Activated CD4-positive, alpha-beta memory T cell treated with anti-CD3 and anti-CD28 coated beads, Interleukin-2, amount 10 ng/mL, durations not matched to agents 7 days and 5 days (primary cell): Measurements from ENCODE around the gene SLC7A9. TPM values are rescaled to one million over a fixed set of nuclear protein-coding genes. Genes with fewer than 3 reads are reported as not detected.

Source experiments
- CTCF ChIA-PET: fragments of 350-600 bp; sonication (Branson Sonifier 250); formaldehyde crosslinking; loops from one replicate; lab custom pipeline; 2021; ENCODE audit warnings: antibody characterized with exemption, inconsistent platforms; lab: Charles Lee
- POLR2A ChIA-PET: fragments of 350-600 bp; sonication (Branson Sonifier 250); formaldehyde crosslinking; loops from one replicate; lab custom pipeline; 2021; ENCODE audit warnings: antibody characterized with exemption; lab: Charles Lee
- DNase-seq: peaks from one replicate; pipeline ENCODE4 v3.0.0-alpha.2; 2020
- H3K27ac Mint-ChIP-seq: one replicate; pipeline ENCODE4 v1.8.0; 2021; ENCODE audit warnings: mild to moderate bottlenecking, mixed read lengths
- H3K27me3 Mint-ChIP-seq: one replicate; pipeline ENCODE4 v1.8.0; 2021; ENCODE audit warnings: mixed read lengths
- H3K36me3 Mint-ChIP-seq: one replicate; pipeline ENCODE4 v1.8.0; 2021; ENCODE audit warnings: low read depth, mixed read lengths
- H3K4me1 Mint-ChIP-seq: one replicate; pipeline ENCODE4 v1.8.0; 2021; ENCODE audit warnings: mixed read lengths
- H3K4me3 Mint-ChIP-seq: one replicate; pipeline ENCODE4 v1.8.0; 2021; ENCODE audit warnings: mild to moderate bottlenecking, mixed read lengths
- H3K9me3 Mint-ChIP-seq: one replicate; pipeline ENCODE4 v1.8.0; 2021; ENCODE audit warnings: mixed read lengths
- total RNA-seq, 2 experiments: library from RNA; stranded (reverse); gene quantifications; one replicate each; pipeline ENCODE4 v1.2.3, GENCODE V29; 2021

The SLC7A9 gene
- under 1 TPM; 0.20 to 0.30 TPM for total RNA-seq

GRCh38 chr19:32869369-32869965 is at the start of gene SLC7A9:
Gene SLC7A9, minus strand, starts transcription at chr19:32869767. Its CDS starts 1,233 bp downstream, at chr19:32868534.
- Mint-ChIP-seq H3K27me3 (no peaks in the 10 kb centered on the region), H3K4me3 (no peak within 1 kb of the TSS), H3K27ac (no peak within 1 kb of the TSS), H3K9me3 (no peaks in the 10 kb centered on the region), H3K4me1 (no peaks in the 10 kb centered on the region), H3K36me3 (no peaks in the 10 kb centered on the region)
- ChIA-PET CTCF (no interaction called here), POLR2A (no interaction called here)
- no peak for DNase-seq

- H3K4me3 Mint-ChIP-seq = no peak overlapping the region
- no peak for DNase-seq
- no peak overlapping the region for H3K27ac Mint-ChIP-seq
- POLR2A ChIA-PET = no interaction called here
- CTCF ChIA-PET = no interaction called here
- H3K9me3 Mint-ChIP-seq = no peaks in the 10 kb centered on the region
- H3K36me3 Mint-ChIP-seq = peaks cover 6% of the 10 kb centered on the region
- H3K4me1 Mint-ChIP-seq = no peaks in the 10 kb centered on the region
- no peaks in the 10 kb centered on the region for H3K27me3 Mint-ChIP-seq
Measured at GRCh38 chr19:32919365-32919764, 49.8 kb upstream of the SLC7A9 start.

- CTCF ChIA-PET = no interaction called here
- no peak for DNase-seq
- H3K27ac Mint-ChIP-seq = no peak overlapping the region
- H3K36me3 Mint-ChIP-seq = peaks cover 3% of the 10 kb centered on the region
- no peak overlapping the region for H3K4me3 Mint-ChIP-seq
- no peaks in the 10 kb centered on the region for H3K9me3 Mint-ChIP-seq
- POLR2A ChIA-PET = no interaction called here
- no peaks in the 10 kb centered on the region for H3K27me3 Mint-ChIP-seq
- H3K4me1 Mint-ChIP-seq = no peaks in the 10 kb centered on the region
Measured at GRCh38 chr19:32917616-32917996, 48.0 kb upstream of the SLC7A9 start.

DNA sequence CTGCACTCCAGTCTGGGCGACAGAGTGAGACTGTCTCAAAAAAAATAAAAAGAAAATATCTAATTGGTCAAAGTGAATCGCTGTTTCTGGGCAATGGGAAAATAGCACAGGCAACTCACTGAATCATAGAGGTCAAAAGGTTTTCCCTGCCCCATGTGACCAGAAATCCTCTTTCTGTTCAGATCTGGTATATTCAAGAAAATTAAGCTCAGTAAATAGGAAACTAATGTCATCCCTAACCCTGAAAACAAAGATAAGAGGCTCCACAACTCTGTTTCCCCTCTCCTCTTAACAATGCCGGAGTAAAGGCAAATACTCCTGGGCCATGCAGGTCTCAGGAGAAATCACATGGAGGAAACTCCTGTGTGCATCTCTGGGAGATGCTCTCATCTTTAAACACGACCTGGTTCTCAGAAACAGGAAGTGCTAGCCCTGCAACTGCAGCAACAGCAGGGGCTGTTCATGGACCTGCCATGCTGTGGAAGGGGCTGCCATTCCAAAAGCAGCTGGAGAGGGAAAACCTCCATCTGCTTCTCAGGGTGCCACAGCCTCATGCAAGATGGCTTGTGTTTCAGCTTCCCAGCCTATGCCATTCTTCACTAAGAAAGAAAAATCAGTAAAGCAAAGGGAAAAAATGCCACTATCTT is 47.5 kb upstream of the SLC7A9 start:
- no peak for DNase-seq
- POLR2A ChIA-PET = no interaction called here
- Mint-ChIP-seq H3K36me3 (peaks cover 3% of the 10 kb centered on the region), H3K9me3 (no peaks in the 10 kb centered on the region), H3K4me1 (no peaks in the 10 kb centered on the region), H3K27ac (no peak overlapping the region), H3K27me3 (no peaks in the 10 kb centered on the region), H3K4me3 (no peak overlapping the region)
- CTCF ChIA-PET = no interaction called here

DNA sequence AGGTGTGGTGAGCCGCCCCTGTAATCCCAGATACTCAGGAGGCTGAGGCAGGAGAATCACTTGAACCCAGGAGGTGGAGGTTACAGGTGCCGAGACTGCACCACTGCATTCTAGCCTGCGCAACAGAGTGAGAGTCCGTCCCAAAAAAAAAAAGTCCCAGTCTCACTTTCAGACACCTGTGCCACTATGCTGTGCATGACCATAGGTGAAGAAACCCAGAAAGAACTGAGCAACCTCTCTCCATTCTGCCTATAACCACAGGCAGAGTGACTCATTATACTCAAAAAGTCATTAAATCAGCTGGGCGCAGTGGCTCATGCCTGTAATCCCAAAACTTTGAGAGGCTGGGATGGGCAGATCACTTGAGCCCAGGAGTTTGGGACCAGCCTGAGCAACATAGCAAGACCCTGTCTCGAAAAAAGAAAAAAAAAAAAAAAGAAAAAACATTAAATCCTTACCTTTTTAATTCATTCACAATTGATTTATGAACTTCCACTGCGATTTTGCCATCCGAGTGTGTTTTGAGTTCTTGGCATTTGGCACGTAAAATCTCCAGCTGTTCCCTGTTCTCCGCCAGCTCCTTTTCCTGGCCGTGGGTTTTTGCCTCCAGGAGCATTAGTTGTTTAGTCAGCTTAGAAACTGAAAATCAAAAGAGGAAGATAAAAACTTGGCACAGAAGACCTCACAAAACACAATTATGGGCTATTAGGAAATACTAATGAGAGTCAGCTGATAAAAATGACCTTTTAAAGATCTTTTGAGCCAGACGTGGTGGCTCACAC is 45.5 kb upstream of the SLC7A9 start:
- no peak overlapping the region for H3K4me3 Mint-ChIP-seq
- H3K27ac Mint-ChIP-seq = no peak overlapping the region
- ChIA-PET CTCF (interaction anchor here (0.7 kb wide), 1 partner anchor 31 kb away, joined by 3 read pairs; no protein-coding TSS in a partner anchor), POLR2A (no interaction called here)
- no peaks in the 10 kb centered on the region for H3K27me3 Mint-ChIP-seq
- H3K36me3 Mint-ChIP-seq = no peaks in the 10 kb centered on the region
- H3K4me1 Mint-ChIP-seq = no peaks in the 10 kb centered on the region
- H3K9me3 Mint-ChIP-seq = no peaks in the 10 kb centered on the region
- no peak for DNase-seq

DNA sequence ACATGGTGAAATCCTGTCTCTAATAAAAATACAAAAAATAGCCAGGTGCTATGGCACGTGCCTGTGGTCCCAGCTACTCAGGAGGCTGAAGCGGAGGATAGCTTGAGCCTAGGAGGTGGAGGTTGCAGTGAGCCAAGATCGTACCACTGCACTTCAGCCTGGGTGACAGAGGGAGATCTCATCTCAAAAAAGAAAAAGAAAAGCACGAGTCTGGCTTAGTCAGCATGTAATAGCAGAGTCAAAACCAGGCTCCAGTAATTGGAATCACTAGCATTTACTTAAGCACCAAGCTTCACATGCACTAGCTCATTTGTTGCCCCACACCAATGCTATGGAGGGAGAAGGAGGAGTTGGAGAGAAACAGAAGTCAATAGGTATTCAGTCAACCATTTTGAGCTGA is 41.9 kb upstream of the SLC7A9 start:
- Mint-ChIP-seq H3K4me1 (no peaks in the 10 kb centered on the region), H3K27me3 (no peaks in the 10 kb centered on the region), H3K36me3 (peaks cover 10% of the 10 kb centered on the region), H3K4me3 (no peak overlapping the region), H3K27ac (no peak overlapping the region), H3K9me3 (no peaks in the 10 kb centered on the region)
- ChIA-PET POLR2A (no interaction called here), CTCF (no interaction called here)
- no peak for DNase-seq

DNA sequence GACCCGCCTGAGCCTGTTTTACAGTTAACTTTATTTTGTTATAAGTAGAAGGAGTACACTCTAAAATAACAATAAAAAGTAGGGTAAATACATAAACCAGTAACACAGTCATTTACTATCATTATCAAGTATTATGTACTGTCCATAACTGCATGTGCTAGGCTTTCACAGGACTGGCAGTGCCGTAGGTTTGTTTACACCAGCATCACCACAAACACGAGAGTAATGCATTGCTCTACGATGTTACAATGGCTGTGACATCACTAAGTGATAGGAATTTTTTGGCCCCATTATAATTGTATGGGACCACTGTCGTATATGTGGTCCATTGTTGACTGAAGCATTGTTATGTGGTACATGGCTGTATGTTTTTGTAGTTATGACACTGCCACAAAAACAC is 41.3 kb upstream of the SLC7A9 start:
- no peak overlapping the region for H3K4me3 Mint-ChIP-seq
- no peak overlapping the region for H3K27ac Mint-ChIP-seq
- no peak for DNase-seq
- H3K36me3 Mint-ChIP-seq = peaks cover 10% of the 10 kb centered on the region
- POLR2A ChIA-PET = no interaction called here
- CTCF ChIA-PET = no interaction called here
- no peaks in the 10 kb centered on the region for H3K4me1 Mint-ChIP-seq
- no peaks in the 10 kb centered on the region for H3K9me3 Mint-ChIP-seq
- no peaks in the 10 kb centered on the region for H3K27me3 Mint-ChIP-seq

DNA sequence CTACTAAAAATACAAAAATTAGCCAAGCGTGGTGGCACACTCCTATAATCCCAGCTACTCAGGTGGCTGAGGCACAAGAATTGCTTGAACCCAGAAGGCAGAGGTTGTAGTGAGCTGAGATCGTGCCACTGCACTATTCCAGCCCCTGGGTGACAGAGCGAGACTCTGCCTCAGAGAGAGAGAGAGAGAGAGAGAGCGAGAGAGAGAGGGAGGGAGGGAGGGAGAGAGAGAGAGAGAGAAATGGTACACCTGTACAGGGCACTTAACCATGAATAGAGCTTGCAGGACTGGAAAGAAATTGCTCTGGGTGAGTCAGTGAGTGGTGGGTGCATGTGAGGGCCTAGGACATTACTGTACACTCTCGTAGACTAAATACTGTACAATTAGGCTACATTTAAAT is 40.5 kb upstream of the SLC7A9 start:
- Mint-ChIP-seq H3K27me3 (no peaks in the 10 kb centered on the region), H3K9me3 (no peaks in the 10 kb centered on the region), H3K36me3 (peaks cover 10% of the 10 kb centered on the region), H3K4me1 (no peaks in the 10 kb centered on the region), H3K4me3 (no peak overlapping the region), H3K27ac (no peak overlapping the region)
- no peak for DNase-seq
- ChIA-PET POLR2A (no interaction called here), CTCF (interaction anchor here (0.7 kb wide), 1 partner anchor 178 kb away, joined by 4 read pairs; no protein-coding TSS in a partner anchor)

GRCh38 chr19:32909257-32909656 is 39.7 kb upstream of the SLC7A9 start:
- H3K4me1 Mint-ChIP-seq = no peaks in the 10 kb centered on the region
- no peaks in the 10 kb centered on the region for H3K9me3 Mint-ChIP-seq
- no peaks in the 10 kb centered on the region for H3K27me3 Mint-ChIP-seq
- no peak overlapping the region for H3K4me3 Mint-ChIP-seq
- CTCF ChIA-PET = no interaction called here
- no peak overlapping the region for H3K27ac Mint-ChIP-seq
- POLR2A ChIA-PET = no interaction called here
- peaks cover 10% of the 10 kb centered on the region for H3K36me3 Mint-ChIP-seq
- DNase-seq = no peak

- H3K4me3 Mint-ChIP-seq = no peak overlapping the region
- CTCF ChIA-PET = no interaction called here
- H3K36me3 Mint-ChIP-seq = peaks cover 10% of the 10 kb centered on the region
- no peak for DNase-seq
- no peaks in the 10 kb centered on the region for H3K4me1 Mint-ChIP-seq
- no peak overlapping the region for H3K27ac Mint-ChIP-seq
- no peaks in the 10 kb centered on the region for H3K27me3 Mint-ChIP-seq
- POLR2A ChIA-PET = no interaction called here
- H3K9me3 Mint-ChIP-seq = no peaks in the 10 kb centered on the region
Measured at GRCh38 chr19:32908641-32909190, 39.1 kb upstream of the SLC7A9 start.

DNA sequence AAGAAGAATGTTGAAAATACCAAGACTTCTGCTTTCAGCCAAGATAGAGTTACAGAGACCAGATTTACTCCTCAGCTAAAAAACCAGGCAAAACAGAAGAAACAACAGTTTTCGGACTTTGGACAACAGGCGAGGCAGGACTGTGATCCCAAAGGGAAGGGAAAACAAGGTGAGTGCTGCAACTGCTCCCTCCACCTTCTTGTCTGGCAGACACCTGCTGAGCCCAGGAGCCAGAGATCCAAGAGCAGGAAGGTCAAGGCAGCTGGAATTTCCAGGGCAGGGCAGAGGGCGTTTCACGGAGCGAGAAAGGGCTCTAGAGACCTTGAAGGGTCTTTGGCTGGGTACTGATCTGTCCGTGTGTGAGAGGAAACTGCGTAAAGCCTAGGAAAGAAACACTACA is 32.9 kb upstream of the SLC7A9 start:
- DNase-seq = no peak
- CTCF ChIA-PET = no interaction called here
- Mint-ChIP-seq H3K36me3 (peaks cover 7% of the 10 kb centered on the region), H3K27ac (no peak overlapping the region), H3K4me1 (no peaks in the 10 kb centered on the region), H3K27me3 (no peaks in the 10 kb centered on the region), H3K9me3 (no peaks in the 10 kb centered on the region), H3K4me3 (no peak overlapping the region)
- POLR2A ChIA-PET = no interaction called here

DNA sequence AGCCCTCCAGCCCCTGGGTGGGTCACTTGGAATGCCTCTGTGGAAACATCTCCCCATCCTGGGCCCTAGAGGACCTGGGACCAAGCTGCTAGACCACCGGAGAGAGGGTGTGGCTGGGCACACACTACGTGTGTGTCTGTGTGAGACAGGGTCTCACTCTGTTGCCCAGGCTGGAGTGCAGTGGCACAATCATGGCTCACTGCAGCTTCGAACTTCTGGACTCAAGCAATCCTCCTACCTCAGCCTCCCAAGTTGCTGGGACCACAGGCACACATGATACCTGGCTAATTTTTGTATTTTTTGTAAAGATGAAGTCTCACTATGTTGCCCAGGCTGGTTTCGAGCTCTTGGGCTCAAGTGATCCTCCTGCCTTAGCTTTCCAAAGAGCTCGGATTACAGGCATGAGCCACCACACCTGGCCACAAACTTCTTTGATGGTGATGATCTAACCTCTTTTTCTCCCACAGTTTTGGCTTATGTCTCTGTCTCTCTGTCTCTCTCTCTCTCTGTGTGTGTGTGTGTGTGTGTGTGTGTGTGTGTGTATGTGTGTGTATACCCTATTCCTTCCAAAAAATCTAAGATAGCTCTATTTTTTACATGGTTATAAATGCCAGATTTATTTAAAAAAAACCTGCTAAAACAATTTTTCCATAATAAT is 32.1 kb upstream of the SLC7A9 start:
- H3K27ac Mint-ChIP-seq = no peak overlapping the region
- DNase-seq = no peak
- ChIA-PET POLR2A (no interaction called here), CTCF (interaction anchor here (0.6 kb wide), 1 partner anchor 75 kb away, joined by 4 read pairs; no protein-coding TSS in a partner anchor)
- H3K4me3 Mint-ChIP-seq = no peak overlapping the region
- no peaks in the 10 kb centered on the region for H3K27me3 Mint-ChIP-seq
- peaks cover 9% of the 10 kb centered on the region for H3K36me3 Mint-ChIP-seq
- H3K4me1 Mint-ChIP-seq = no peaks in the 10 kb centered on the region
- H3K9me3 Mint-ChIP-seq = no peaks in the 10 kb centered on the region
